Ascending aorta (tissue), 2 donors: ENCODE measurements around the gene ALPK1. TPM values are rescaled to one million over a fixed set of nuclear protein-coding genes. Genes with fewer than 3 reads are reported as not detected.

Source experiments
- DNase-seq, 2 donors: peaks; one replicate each; pipeline ENCODE4 v3.0.0-alpha.2; 2019; ENCODE audit warnings: low spot score in 2 of 2
- H3K27ac ChIP-seq, 2 donors: fragments of 200-600 bp; sonication (generic); one replicate each; pipeline ENCODE4 v1.5.1; 2016 to 2017; ENCODE audit warnings: mild to moderate bottlenecking in 1 of 2
- H3K27me3 ChIP-seq: fragments of 200-600 bp; sonication (generic); one replicate; pipeline ENCODE4 v1.5.1; 2017
- H3K36me3 ChIP-seq, 2 donors: fragments of 200-600 bp; sonication (generic); one replicate each; pipeline ENCODE4 v1.5.1; 2016
- H3K4me1 ChIP-seq, 2 donors: fragments of 200-600 bp; sonication (generic); one replicate each; pipeline ENCODE4 v1.5.1; 2016 to 2017; ENCODE audit warnings: mild to moderate bottlenecking in 1 of 2
- H3K4me3 ChIP-seq, 2 donors: fragments of 200-600 bp; sonication (generic); one replicate each; pipeline ENCODE4 v1.5.1; 2016 to 2017; ENCODE audit warnings: mild to moderate bottlenecking in 1 of 2
- H3K9me3 ChIP-seq, 2 donors: fragments of 200-600 bp; sonication (generic); one replicate each; pipeline ENCODE4 v1.5.1; 2016
- intact Hi-C: fragments of 100-400 bp; cut with DNase I; formaldehyde crosslinking; loops from one replicate; pipeline ENCODE4 v1.15.1; 2023
- total RNA-seq: library from RNA; depleted of rRNA; stranded (reverse); fragments of >200 nt; gene quantifications from one replicate; pipeline ENCODE4 v1.1.0, GENCODE V29; 2016
- TF ChIP-seq, protein P1 (sequence below), 3 experiments: fragments of 200-600 bp in 2 of 3; fragments of 450-650 bp in 1 of 3; sonication (generic) in 2 of 3; IDR thresholded peaks; one replicate each; pipeline ENCODE4 v1.5.1; 2016 to 2019; ENCODE audit warnings: antibody characterized with exemption in 3 of 3, mild to moderate bottlenecking in 1 of 3, moderate library complexity in 1 of 3

ALPK1 gene
- total RNA-seq, 1 donor from 2014 or later = 8.7 TPM

GRCh38 chr4:112287258-112287989, 9.7 kb upstream of the ALPK1 start:
- TF ChIP-seq, protein P1, sequence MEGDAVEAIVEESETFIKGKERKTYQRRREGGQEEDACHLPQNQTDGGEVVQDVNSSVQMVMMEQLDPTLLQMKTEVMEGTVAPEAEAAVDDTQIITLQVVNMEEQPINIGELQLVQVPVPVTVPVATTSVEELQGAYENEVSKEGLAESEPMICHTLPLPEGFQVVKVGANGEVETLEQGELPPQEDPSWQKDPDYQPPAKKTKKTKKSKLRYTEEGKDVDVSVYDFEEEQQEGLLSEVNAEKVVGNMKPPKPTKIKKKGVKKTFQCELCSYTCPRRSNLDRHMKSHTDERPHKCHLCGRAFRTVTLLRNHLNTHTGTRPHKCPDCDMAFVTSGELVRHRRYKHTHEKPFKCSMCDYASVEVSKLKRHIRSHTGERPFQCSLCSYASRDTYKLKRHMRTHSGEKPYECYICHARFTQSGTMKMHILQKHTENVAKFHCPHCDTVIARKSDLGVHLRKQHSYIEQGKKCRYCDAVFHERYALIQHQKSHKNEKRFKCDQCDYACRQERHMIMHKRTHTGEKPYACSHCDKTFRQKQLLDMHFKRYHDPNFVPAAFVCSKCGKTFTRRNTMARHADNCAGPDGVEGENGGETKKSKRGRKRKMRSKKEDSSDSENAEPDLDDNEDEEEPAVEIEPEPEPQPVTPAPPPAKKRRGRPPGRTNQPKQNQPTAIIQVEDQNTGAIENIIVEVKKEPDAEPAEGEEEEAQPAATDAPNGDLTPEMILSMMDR (IDR thresholded peaks at IDR 0.05) = no peak
- Histone ChIP-seq H3K27ac (no peak overlapping the region), H3K27me3 (no peaks in the 10 kb centered on the region), H3K36me3 (no peaks in the 10 kb centered on the region), H3K4me3 (no peak overlapping the region), H3K4me1 (peaks cover 0 to 5% of the 10 kb centered on the region in 2 donors), H3K9me3 (no peaks in the 10 kb centered on the region)
- intact Hi-C loops = loop anchor here (5.0 kb wide), 2 partner anchors 35 to 140 kb away; partner anchors contain the start of gene FAM241A
- DNase-seq = no peak

GRCh38 chr4:112288455-112288854, 8.7 kb upstream of the ALPK1 start:
- Histone ChIP-seq H3K4me3 (no peak overlapping the region), H3K4me1 (peaks cover 0 to 5% of the 10 kb centered on the region in 2 donors), H3K27me3 (no peaks in the 10 kb centered on the region), H3K27ac (no peak overlapping the region), H3K9me3 (no peaks in the 10 kb centered on the region), H3K36me3 (no peaks in the 10 kb centered on the region)
- intact Hi-C loops = loop anchor here (5.0 kb wide), 2 partner anchors 34 to 141 kb away; partner anchors contain the start of gene FAM241A
- no peak for DNase-seq
- TF ChIP-seq, protein P1 (IDR thresholded peaks at IDR 0.05) = no peak

DNA sequence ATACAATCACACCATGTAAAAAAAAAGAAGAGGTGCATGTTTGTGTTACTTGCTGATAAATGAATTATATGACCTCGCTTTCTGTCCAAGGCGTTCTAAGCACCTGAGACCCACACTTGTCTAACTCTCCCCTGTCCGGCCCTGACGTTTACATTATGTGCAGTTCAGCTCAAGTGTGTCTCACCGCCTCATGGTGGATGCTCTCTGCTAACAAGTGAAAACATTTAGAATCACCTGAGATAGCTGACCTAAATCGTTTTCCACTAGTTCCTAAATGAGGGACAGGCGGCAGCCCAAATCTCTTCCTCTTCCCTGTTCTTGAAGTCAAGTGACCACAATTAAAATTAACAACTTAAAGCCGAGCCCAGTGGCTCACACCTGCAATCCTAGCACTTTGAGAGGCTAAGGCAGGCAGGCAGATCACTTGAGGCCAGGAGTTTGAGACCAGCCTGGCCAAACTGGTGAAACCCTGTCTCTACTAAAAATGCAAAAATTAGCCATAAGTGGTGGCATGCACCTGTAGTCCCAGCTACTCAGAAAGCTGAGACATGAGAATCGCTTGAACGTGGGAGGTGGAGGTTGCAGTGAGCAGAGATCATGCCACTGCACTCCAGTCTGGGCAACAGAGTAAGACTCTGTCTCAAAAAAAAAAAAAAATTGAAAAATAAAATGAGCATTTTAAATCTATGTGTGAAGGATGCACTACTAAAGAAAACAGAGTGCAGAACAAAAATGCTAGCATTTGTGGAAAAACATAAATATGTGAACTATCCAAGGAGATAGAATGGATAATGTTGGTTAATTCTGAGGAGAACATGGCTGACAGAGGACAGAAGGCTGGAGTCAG, 7.5 kb upstream of the ALPK1 start:
- TF ChIP-seq, protein P1 (IDR thresholded peaks at IDR 0.05) = no peak
- H3K4me3 ChIP-seq = no peak overlapping the region
- intact Hi-C loops = loop anchor here (5.0 kb wide), 2 partner anchors 33 to 142 kb away; partner anchors contain the start of gene FAM241A

GRCh38 chr4:112290341-112290740, 6.8 kb upstream of the ALPK1 start:
- TF ChIP-seq, protein P1 (IDR thresholded peaks at IDR 0.05) = no peak
- H3K36me3 ChIP-seq = no peaks in the 10 kb centered on the region
- no peaks in the 10 kb centered on the region for H3K4me1 ChIP-seq
- no peak for DNase-seq
- H3K9me3 ChIP-seq = no peaks in the 10 kb centered on the region
- intact Hi-C loops = no loop called here
- no peak overlapping the region for H3K4me3 ChIP-seq
- no peak overlapping the region for H3K27ac ChIP-seq
- no peaks in the 10 kb centered on the region for H3K27me3 ChIP-seq

More for the DNA sequence above, 7.5 kb upstream of the ALPK1 start:
- H3K36me3 ChIP-seq = no peaks in the 10 kb centered on the region
- no peak overlapping the region for H3K27ac ChIP-seq
- no peaks in the 10 kb centered on the region for H3K27me3 ChIP-seq
- DNase-seq = no peak
- H3K4me1 ChIP-seq = no peaks in the 10 kb centered on the region
- no peaks in the 10 kb centered on the region for H3K9me3 ChIP-seq

- Histone ChIP-seq H3K27ac (no peak overlapping the region), H3K9me3 (no peaks in the 10 kb centered on the region), H3K4me3 (no peak overlapping the region), H3K36me3 (peaks cover 0 to 13% of the 10 kb centered on the region in 2 donors), H3K27me3 (no peaks in the 10 kb centered on the region), H3K4me1 (peaks cover 0 to 9% of the 10 kb centered on the region in 2 donors)
- TF ChIP-seq, protein P1 (IDR thresholded peaks at IDR 0.05) = no peak
- DNase-seq = no peak
- intact Hi-C loops = no loop called here
Measured at GRCh38 chr4:112299721-112300120, 2.6 kb downstream of the ALPK1 start.
